GM12891 (cell line): ENCODE results near the gene OR2Z1.

Experiments
- DNase-seq: peaks from one replicate; pipeline ENCODE4 v3.0.0; 2011; ENCODE audit warnings: low spot score; ENCODE audit not compliant: insufficient read length
- FAIRE-seq: peaks from 2 replicates; lab custom pipeline; 2011; peaks lifted over from hg19 to GRCh38; lab: Jason Lieb, UNC
- PAX5 ChIP-seq: IDR thresholded peaks from 2 replicates; pipeline ENCODE4 v1.6.1; 2011; ENCODE audit warnings: low read length, moderate library complexity, mild to moderate bottlenecking; ENCODE audit not compliant: insufficient read depth, severe bottlenecking
- POLR2A ChIP-seq: IDR thresholded peaks from 2 replicates; pipeline ENCODE4 v1.6.1; 2011; ENCODE audit warnings: low read depth, low read length, control low read depth
- POLR2AphosphoS5 ChIP-seq: IDR thresholded peaks from 2 replicates; pipeline ENCODE4 v1.6.1; 2011; ENCODE audit warnings: low read depth, low read length, control low read depth
- POU2F2 ChIP-seq: IDR thresholded peaks from 2 replicates; pipeline ENCODE4 v1.6.1; 2011; ENCODE audit warnings: low read depth, mild to moderate bottlenecking, control low read depth, low read length, moderate library complexity
- SPI1 ChIP-seq: IDR thresholded peaks from 2 replicates; pipeline ENCODE4 v1.6.1; 2011; ENCODE audit warnings: low read depth, low read length, control low read depth
- TAF1 ChIP-seq: IDR thresholded peaks from 2 replicates; pipeline ENCODE4 v1.6.1; 2011; ENCODE audit warnings: low read depth, low read length, control low read depth

OR2Z1 gene

DNA sequence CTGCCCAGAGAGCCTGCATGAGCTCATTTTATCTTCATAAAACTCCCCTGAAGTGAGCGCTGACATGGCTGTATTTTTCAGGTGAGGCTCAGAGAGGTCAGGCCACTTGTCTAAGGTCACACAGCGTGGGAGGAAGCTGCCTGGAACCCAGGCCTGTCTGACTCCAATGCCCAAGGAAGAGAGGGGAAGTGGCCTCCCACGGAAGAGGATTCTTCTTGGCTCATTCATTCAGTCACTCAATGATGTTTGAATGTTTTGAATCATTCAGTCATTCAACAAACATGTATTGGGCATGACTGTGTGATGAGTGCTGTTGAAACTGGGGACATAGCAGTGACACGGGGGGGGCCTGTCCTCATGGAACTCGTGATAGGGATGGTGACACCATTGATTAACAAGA is 34.9 kb upstream of the OR2Z1 start:
- no peak for DNase-seq
- FAIRE-seq, result no peak
- TF ChIP-seq POLR2AphosphoS5, result no peak
- no peak for TF ChIP-seq POU2F2
- no peak for TF ChIP-seq TAF1
- no peak for TF ChIP-seq POLR2A
- no peak for TF ChIP-seq PAX5
- no peak for TF ChIP-seq SPI1

DNA sequence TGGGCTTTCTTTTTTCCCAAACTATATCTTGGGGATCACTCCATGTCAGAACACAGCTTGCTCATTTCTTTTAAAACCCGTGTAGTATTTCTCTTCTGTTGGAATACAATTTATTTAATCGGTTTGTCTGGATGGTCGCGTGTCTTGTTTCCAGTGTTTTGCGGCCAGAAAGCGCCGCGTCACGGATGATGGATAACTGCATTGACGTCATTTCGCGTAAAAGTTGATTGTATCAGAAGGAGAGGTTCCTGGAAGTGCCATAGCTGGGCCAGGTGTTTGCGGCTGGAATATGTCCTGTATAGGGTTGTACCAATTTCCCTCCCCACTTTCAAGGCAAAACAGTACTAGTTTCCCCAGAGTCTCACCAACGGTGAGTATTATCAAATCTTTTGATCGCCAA is 32.5 kb upstream of the OR2Z1 start:
- no peak for DNase-seq
- TF ChIP-seq POLR2AphosphoS5 (no peak), TAF1 (no peak), POLR2A (no peak), PAX5 (no peak), POU2F2 (no peak), SPI1 (no peak)
- FAIRE-seq, result no peak

DNA sequence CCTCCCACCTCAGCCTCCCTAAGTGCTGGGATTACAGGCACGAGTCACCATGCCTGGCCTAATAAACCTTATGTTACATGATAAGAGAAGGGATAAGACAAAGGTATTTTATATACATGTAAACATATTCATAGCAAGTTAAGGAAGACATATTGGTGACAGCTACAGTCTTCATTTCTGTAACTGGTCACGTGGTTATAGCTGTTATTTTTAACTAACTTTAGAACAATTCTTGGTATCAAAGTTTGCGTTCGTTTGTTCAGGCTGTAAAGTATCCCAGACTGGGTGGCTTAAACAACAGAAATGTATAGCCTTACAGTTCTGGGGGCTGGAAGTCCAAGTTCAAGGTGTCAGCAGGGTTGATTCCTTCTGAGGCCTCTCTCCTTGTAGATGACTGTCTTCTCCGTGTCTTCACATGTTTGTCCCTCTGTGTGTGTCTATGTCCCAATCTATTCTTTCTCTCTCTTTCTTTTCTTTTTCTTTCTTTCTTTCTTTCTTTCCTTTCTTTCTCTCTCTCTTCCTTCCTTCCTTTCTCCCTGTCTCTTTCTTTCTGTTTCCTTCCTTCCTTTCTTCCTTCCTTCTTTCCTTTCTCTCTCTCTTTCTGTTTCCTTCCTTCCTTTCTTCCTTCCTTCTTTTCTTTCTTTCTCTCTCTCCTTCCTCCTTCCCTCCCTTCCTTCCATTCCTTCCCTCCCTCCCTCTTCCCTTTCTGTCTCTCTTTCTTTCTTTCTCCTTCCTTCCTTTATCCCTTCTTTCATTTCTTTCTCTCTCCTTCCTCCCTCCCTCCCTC is 30.5 kb upstream of the OR2Z1 start:
- TF ChIP-seq POLR2AphosphoS5 (no peak), TAF1 (no peak), POLR2A (no peak), POU2F2 (no peak), PAX5 (no peak), SPI1 (no peak)
- DNase-seq, result no peak
- FAIRE-seq, result no peak

DNA sequence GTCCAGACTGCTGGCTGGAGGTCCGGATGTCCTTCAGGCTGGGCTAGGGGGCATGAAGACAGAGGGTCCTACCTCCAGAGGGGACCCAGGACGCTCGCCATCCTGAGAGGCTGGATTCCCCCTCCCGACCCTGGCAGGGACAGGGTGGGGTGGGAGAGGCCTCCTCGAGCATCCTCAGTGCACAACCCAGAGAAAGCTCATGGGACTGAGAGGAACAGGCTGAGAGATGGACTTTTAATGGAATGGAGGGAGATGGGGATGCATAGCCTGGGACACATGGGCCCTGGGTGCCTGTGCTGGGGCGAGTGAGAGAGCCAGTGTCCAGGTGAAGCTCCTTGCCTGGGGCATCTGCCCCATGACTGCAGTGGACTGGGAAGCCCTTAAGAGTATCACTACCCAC is 25.9 kb upstream of the OR2Z1 start:
- no peak for FAIRE-seq
- TF ChIP-seq POLR2A (no peak), POLR2AphosphoS5 (no peak), SPI1 (no peak), TAF1 (no peak)
- no peak for DNase-seq

DNA sequence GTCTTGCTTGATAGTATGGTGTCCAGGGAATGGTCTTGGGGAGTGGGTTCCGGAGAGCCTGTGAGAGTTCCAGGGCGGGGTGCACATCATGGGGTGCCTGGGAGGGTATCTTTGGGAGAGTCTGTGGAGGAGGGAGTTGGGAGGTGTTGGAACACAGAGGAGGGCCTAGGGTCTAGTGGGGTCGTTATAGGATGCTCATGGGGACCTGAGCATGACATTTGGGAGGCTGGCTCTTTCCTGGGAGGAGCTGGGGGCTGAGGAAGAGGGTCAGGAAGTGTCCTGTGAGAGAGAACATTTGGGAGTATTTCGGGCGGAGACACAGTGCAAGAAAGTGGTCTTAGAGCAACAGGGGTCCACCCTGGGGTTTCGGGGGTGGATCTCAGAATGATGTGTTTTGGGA is 25.5 kb upstream of the OR2Z1 start:
- TF ChIP-seq POLR2AphosphoS5, result no peak
- TF ChIP-seq SPI1, result no peak
- no peak for TF ChIP-seq PAX5
- TF ChIP-seq TAF1, result no peak
- no peak for TF ChIP-seq POU2F2
- no peak for TF ChIP-seq POLR2A
- FAIRE-seq, result no peak
- DNase-seq, result no peak

DNA sequence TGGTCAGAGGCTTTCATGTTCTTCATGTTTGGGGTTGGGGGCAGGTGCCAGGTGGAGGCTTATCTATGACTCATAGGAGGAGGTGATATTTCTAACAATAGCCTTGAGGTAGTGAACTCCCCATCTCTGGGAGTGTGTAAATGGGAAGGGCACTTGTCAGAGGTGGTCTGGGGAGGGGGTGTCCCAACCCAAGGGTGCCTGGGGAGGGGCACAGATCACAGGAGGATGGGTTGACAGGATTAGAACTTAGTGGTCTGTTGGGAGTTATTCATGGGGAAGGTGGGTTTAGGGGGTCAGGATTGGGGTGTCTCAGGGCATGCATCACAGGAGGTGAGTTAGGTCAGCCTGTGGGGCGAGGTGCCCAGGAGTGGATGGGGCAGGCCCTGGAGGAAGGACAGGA is 24.4 kb upstream of the OR2Z1 start:
- TF ChIP-seq POLR2A, result no peak
- TF ChIP-seq SPI1, result no peak
- TF ChIP-seq POLR2AphosphoS5, result no peak
- TF ChIP-seq TAF1, result no peak
- no peak for TF ChIP-seq POU2F2
- TF ChIP-seq PAX5, result no peak
- FAIRE-seq, result no peak

DNA sequence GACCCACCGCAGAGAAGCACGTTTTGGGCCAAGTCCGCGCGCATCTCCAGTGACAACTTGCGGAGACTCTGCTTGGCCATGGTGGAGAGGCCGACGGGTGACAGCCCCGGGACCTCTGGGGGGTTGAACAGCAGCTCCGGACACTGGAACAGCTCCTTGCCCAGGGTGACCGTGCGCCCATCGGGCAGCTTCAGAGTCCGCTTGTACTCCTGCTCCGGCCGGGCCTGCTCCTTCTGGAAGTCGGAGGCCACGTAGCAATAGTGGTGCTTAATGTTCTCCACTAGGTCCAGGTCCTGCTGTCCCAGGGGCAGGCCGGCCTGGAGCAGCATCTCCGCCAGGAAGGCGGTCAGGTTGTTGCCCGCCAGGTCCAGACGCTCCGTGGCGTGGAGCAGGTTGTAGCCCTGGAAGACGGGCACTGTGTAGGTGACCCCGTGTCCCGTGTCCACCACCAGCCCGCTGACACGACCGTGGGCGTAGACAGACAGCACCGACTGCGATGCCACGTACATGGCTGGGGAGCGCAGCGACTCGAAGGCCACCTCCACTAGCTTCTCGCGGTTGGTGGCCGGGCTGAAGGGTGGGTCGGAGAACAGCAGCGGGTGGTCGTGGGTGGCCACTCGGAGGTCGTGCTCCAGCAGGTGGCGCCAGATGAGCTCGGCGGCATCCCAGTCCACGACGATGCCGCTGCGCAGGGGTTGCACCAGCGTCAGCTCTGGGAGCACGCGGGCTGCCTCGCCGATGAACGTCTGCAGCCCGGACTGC is 23.6 kb upstream of the OR2Z1 start:
- DNase-seq (no peak), FAIRE-seq (no peak)
- TF ChIP-seq PAX5 (no peak), TAF1 (no peak)

More for the DNA sequence above, 24.4 kb upstream of the OR2Z1 start:
- no peak for DNase-seq

DNA sequence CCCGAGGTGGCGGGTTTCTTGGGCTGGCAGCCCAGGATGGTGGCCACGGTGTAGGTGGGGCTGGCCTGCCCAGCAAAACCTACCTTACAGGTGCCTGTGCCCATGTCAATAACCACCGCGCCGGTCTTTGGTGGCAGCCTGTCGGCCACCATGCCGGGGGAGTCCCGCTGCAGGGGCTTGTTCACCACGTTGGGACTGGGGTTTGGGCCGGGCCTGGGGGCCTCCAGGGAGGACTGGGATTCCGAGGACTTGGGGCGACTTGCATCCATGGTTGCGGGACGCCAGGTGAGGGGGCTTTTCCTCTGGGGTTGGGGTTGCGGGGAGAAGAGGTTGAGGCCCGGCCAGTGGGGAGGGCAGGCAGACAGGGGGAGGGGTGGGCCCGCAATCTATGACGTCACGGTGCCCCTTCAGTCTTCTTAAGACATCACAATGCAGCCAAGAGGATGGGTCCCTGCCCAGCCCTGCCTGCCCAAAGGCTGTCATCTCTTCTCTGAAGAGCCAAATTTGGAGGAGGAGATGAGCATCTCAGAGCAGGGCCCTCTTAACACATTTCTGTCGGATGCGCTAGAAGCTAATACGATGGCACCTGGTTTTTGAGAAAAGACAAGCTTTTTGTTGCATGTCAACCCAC is 22.9 kb upstream of the OR2Z1 start, which contains the start of gene ACTL9:
Gene ACTL9, minus strand, starts transcription at position 363 of the 631 bp plus-strand sequence. Its CDS starts 94 bp downstream, at position 269.
- TF ChIP-seq POLR2A, result no peak
- TF ChIP-seq TAF1, result no peak
- no peak for TF ChIP-seq POLR2AphosphoS5
- no peak for TF ChIP-seq PAX5
- no peak for TF ChIP-seq POU2F2
- no peak for TF ChIP-seq SPI1
- no peak for DNase-seq
- no peak for FAIRE-seq

DNA sequence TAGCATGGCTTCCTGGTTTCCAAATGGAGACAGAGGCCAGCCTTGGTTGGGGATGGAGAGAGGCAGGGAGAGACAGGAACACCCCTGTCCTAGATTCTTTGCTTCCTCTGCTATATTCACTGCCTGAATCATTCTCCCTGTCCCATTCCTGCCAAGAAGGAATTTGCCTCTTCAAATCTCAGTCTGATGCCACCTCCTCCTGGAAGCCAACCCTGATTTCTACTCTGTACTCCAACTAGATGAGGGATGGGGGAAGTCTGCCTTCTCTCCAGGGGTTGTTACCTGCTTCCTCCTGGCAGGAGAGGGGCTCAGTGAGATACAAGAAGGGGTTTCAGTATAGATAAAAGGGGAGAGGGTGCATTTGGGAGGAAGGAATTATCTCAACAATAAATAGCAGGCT is 21.5 kb upstream of the OR2Z1 start:
- FAIRE-seq, result no peak
- DNase-seq, result no peak
- no peak for TF ChIP-seq TAF1
- no peak for TF ChIP-seq POLR2AphosphoS5
- TF ChIP-seq POU2F2, result no peak
- TF ChIP-seq POLR2A, result no peak
- TF ChIP-seq PAX5, result no peak
- no peak for TF ChIP-seq SPI1

DNA sequence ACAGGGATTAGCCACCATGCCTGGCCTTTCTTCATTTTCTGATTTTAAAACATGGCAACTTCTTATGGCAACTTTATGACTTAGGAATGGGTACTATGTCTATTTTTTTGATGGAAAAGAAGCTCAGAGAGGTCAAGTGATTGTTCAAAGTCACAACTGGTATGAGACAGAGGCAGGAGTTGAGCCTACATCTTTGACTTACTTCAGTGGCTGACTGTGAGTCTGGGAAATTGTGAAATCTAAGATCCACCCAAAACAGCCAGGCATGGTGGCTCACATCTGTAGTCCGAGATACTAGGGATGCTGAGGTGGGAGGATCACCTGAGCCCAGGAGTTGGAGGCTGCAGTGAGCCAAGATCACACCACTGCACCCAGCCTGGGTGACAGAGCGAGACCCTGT is 20.5 kb upstream of the OR2Z1 start:
- TF ChIP-seq PAX5, result no peak
- no peak for TF ChIP-seq POU2F2
- no peak for TF ChIP-seq POLR2A
- no peak for TF ChIP-seq SPI1
- no peak for TF ChIP-seq POLR2AphosphoS5
- TF ChIP-seq TAF1, result no peak
- DNase-seq (no peak), FAIRE-seq (no peak)
